ENCODE data around the gene E2F4.

The E2F4 gene

GRCh38 chr16:67202426-67202825 is 10.5 kb downstream of the E2F4 start:
- in situ Hi-C loops (cut with HindIII; ENCODE audit: low sequenced_read_pairs): no loop called here
- DNase-seq (ENCODE audit: low read depth): no peak
- no peak overlapping the region for H3K4me3 ChIP-seq (ENCODE audit: low read depth, low read length)
- TF ChIP-seq CTCF (IDR thresholded peaks at IDR 0.05; ENCODE audit: low read depth, low read length, missing control alignments): no peak

GRCh38 chr16:67202956-67203493 is 11.1 kb downstream of the E2F4 start:
- H3K4me3 ChIP-seq (ENCODE audit: low read depth, low read length): no peak overlapping the region
- no peak for DNase-seq (ENCODE audit: low read depth)
- in situ Hi-C loops (cut with HindIII; ENCODE audit: low sequenced_read_pairs): no loop called here
- no peak for TF ChIP-seq CTCF (IDR thresholded peaks at IDR 0.05; ENCODE audit: low read depth, low read length, missing control alignments)

DNA sequence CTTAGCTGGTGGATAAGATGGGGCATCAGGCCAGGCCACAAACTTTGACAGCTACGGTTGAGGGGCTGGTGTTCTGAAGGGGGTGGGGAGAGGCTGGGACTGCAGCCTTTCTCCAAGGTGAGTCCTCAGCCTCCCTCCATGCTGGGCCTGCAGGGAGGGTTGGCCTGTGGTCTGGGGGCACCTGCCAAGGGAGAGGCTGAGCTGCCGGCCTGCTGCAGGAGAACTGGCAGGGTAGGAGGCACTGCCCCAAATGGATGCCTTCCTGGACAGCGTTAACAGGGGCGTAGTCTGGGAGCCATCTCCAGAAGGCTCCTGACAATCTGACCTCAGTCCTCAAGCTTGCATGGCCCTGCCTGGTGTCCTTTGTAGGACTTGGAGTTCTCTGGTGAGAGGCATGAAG is 12.1 kb downstream of the E2F4 start:
- TF ChIP-seq CTCF (IDR thresholded peaks at IDR 0.05; ENCODE audit: low read depth, low read length, missing control alignments): no peak
- in situ Hi-C loops (cut with HindIII; ENCODE audit: low sequenced_read_pairs): no loop called here

DNA sequence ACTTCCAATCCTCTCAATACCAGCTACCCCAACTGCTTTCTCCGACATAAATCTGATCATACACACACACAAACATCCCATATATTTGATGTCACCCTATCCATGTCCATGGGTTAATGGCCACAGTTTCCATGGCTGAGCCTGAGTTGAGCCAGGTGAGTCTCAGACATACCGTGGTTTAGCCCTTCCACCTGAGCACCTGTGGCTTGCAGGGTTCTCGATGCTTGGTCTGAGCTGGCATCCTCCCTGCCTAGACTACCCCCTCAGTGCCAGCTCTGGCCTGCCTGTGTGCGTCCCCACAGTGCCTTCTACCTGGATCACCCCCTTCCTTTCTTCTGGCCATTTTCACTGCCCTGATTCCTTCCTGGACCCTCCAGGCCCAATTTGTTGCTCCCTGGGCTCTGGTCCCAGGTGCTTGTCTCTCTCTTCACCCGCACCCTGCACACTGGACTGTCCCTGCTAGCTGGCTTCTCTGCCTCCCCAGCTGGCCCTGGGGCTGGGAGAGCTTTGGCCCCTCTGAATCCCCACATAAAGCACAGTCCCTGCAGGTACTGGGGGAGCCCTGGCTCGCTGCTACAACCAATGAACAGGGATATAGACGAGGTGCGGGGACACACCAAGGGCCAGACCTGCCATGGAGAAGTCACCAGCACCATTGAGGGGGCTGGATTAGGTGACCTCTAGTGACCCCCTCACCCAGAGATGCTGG is 14.3 kb downstream of the E2F4 start:
- TF ChIP-seq CTCF (IDR thresholded peaks at IDR 0.05; ENCODE audit: low read depth, low read length, missing control alignments): no peak
- H3K4me3 ChIP-seq (ENCODE audit: low read depth, low read length): no peak overlapping the region
- no peak for DNase-seq (ENCODE audit: low read depth)
- in situ Hi-C loops (cut with HindIII; ENCODE audit: low sequenced_read_pairs): no loop called here

More for the DNA sequence above, 12.1 kb downstream of the E2F4 start:
- DNase-seq (ENCODE audit: low read depth): no peak
- H3K4me3 ChIP-seq (ENCODE audit: low read depth, low read length): no peak overlapping the region

- no peak for DNase-seq (ENCODE audit: low read depth)
- in situ Hi-C loops (cut with HindIII; ENCODE audit: low sequenced_read_pairs): no loop called here
- H3K4me3 ChIP-seq (ENCODE audit: low read depth, low read length): no peak overlapping the region
- TF ChIP-seq CTCF (IDR thresholded peaks at IDR 0.05; ENCODE audit: low read depth, low read length, missing control alignments): no peak
Observed at GRCh38 chr16:67206838-67207248, 14.9 kb downstream of the E2F4 start.

DNA sequence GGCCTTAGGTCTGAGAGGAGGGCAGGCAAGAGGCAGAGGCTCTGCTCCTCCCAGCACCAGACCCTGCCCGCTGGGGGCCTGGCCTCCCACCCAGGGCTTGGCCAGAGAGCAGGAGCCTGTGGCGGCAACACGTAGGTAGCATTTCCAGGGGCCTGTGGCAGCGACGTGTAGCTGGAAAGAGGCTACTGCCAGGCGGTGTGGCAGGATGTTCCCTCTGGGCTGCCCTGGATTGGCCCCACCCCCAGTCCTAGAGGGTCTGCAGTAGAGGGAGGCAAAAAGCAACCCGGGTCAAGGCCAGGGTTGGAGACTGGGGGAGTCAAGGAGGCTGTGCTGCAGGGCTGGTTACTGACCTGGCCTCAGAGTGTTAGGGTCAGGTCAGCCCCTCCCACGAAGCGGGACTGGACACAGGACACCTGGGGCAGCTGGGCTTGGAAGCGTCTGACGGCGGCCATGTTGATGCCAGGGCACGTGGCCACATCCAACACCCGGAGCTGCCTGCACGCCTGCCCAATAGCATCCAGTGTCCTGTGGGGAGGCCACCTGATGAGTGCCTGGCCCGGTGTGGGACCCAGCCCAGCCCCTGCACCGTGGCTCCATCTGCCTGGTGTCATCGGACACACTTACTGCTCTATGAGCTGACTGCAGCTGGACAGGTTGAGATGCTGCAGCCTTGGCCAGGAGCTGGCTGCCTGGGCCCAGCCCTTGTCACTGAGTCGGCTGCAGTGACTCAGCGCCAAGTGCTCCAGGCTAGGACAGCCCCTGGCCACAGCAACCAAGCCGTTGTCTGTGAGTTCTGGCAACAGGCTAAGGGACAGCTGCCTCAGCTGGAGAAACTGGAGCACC is 15.5 kb downstream of the E2F4 start:
- in situ Hi-C loops (cut with HindIII; ENCODE audit: low sequenced_read_pairs): no loop called here
- no peak for TF ChIP-seq CTCF (IDR thresholded peaks at IDR 0.05; ENCODE audit: low read depth, low read length, missing control alignments)
- H3K4me3 ChIP-seq (ENCODE audit: low read depth, low read length): no peak overlapping the region
- DNase-seq (ENCODE audit: low read depth): no peak

All from astrocyte of the cerebellum (primary cell).